HG02852 (cell line): ENCODE results near the gene SLC40A1.

ENCODE experiments used
- ATAC-seq: cut with Tn5 transposase; IDR thresholded peaks from one replicate; pipeline ENCODE4 v1.9.1; 2021; ENCODE audit warnings: mild to moderate bottlenecking, moderate library complexity; ENCODE audit not compliant: unreplicated experiment

SLC40A1 gene

GRCh38 chr2:189570570-189571031 lies 10.0 kb downstream of the SLC40A1 start:
- ATAC-seq = no peak

- ATAC-seq = peak; percentile 65
Measured at GRCh38 chr2:189569295-189569910, 11.2 kb downstream of the SLC40A1 start.

- ATAC-seq = no peak
Measured at GRCh38 chr2:189566046-189566445, 14.5 kb downstream of the SLC40A1 start.

GRCh38 chr2:189561371-189562038 lies 19.1 kb downstream of the SLC40A1 start:
- no peak for ATAC-seq

GRCh38 chr2:189560273-189560586 lies 20.4 kb downstream of the SLC40A1 start:
- no peak for ATAC-seq

- ATAC-seq = no peak
Measured at GRCh38 chr2:189559579-189560272, 20.9 kb downstream of the SLC40A1 start.

GRCh38 chr2:189558516-189559272 lies 21.9 kb downstream of the SLC40A1 start:
- no peak for ATAC-seq

GRCh38 chr2:189557373-189557772 lies 23.2 kb downstream of the SLC40A1 start:
- no peak for ATAC-seq

GRCh38 chr2:189556526-189556925 lies 24.1 kb downstream of the SLC40A1 start:
- no peak for ATAC-seq

GRCh38 chr2:189555232-189555631 lies 25.4 kb downstream of the SLC40A1 start:
- ATAC-seq = no peak

- ATAC-seq = no peak
Measured at GRCh38 chr2:189553504-189554088, 27.0 kb downstream of the SLC40A1 start.

GRCh38 chr2:189552991-189553404 lies 27.6 kb downstream of the SLC40A1 start:
- no peak for ATAC-seq

GRCh38 chr2:189552334-189552990 lies 28.1 kb downstream of the SLC40A1 start:
- ATAC-seq = no peak

- no peak for ATAC-seq
Measured at GRCh38 chr2:189551808-189552207, 28.8 kb downstream of the SLC40A1 start.

- ATAC-seq = no peak
Measured at GRCh38 chr2:189549449-189549832, 31.1 kb downstream of the SLC40A1 start.

- no peak for ATAC-seq
Measured at GRCh38 chr2:189548666-189549448, 31.7 kb downstream of the SLC40A1 start.

GRCh38 chr2:189545418-189545817 lies 35.2 kb downstream of the SLC40A1 start:
- ATAC-seq = no peak

GRCh38 chr2:189544318-189545042 lies 36.1 kb downstream of the SLC40A1 start:
- no peak for ATAC-seq

- ATAC-seq = no peak
Measured at GRCh38 chr2:189543367-189543766, 37.2 kb downstream of the SLC40A1 start.
